HG03064 (cell line): ENCODE measurements around the gene SYF2.
"Not testable (repeated sequence)": the region's sequence is repeated elsewhere in the genome, so short reads cannot be mapped to it uniquely, and the experiment has no call there.

ENCODE experiments used
- ATAC-seq: cut with Tn5 transposase; IDR thresholded peaks from one replicate; pipeline ENCODE4 v1.9.1; 2021; ENCODE audit warnings: low read depth; ENCODE audit not compliant: unreplicated experiment

Gene SYF2

DNA sequence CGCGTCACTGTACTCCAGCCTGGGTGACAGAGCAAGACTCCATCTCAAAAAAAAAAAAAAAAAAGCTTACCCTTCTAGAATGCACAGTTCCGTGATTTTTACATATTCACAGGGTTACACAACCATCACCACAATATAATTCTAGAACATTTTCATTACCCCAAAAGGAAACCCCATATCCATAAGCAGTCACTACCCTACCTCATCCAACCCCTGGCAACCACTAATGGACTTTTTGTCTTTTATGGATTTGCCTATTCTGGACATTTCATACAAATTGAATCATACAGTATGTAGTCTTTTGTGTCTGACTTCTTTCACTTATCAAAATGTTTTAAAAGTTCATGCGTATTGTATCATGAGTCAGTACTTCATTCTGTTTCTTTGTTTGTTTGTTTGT, 22.8 kb downstream of the SYF2 start:
- ATAC-seq, result no peak

DNA sequence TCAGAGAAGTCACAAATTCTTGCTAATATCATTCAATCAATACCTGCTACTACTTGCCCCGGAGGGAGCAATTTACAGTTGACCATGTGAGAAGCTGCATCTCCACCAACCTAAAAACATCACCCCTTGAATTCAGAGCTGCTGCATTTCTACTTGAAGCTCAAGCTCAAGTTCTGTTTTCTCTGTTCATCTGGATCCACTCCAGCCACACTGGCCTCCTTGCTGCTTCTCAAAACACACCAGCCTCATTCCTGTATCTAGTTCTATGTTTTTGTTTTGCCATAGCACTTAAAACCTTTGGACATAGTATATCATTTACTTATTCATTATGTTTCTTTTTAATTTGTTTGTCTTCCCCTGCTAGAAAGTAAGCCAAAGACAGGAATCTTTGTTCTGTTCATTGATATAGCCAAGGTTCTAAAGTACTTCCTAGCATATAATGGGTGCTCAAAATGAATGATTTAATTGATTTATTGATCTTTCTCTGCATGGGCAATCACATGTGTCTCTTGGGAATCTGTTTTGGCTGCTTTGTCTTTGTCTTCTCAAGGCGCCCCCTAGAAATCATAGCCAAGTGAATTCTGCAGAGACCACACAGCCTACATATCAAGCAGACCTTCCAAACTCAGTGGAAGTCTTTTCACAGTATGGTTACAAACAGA, 23.6 kb downstream of the SYF2 start:
- ATAC-seq, result no peak

DNA sequence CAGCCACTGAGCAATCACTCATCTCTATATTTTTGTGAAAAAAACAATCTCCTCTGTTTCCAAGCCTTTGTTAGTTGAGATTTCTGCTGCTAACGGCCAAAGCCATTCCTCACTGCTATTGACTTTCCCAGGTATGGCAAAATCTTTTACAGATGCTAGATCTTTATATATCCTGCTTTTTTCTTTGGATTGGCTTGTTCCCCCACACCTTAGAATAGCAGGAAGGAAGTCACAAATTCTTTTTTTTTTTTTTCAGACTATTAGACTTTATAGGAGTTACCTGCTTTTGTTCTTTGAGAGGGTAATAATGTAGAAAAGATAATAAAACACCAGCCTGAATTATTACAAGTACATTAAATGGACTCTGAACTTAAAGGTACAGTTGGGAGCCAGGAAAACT, 24.2 kb downstream of the SYF2 start:
- ATAC-seq, result no peak

DNA sequence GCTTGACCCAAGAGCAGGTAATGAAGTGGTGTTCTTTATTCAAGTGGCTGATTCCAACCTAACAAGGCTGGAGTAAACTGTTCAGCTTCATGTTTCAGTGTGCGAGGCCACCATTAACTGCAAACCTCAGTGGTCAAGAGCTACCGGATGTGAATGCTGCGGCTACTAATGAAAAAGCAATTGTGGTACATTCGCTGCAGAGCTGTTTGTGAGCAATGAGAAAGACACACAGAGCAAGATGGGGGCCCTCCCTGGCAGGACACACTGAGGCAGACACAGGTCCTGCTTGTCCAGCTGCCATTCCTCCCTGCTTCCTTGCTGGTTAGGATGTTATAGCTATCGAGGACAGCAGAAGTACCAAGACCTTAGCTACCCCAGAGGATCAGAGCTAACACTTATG, 26.1 kb downstream of the SYF2 start:
- no peak for ATAC-seq

DNA sequence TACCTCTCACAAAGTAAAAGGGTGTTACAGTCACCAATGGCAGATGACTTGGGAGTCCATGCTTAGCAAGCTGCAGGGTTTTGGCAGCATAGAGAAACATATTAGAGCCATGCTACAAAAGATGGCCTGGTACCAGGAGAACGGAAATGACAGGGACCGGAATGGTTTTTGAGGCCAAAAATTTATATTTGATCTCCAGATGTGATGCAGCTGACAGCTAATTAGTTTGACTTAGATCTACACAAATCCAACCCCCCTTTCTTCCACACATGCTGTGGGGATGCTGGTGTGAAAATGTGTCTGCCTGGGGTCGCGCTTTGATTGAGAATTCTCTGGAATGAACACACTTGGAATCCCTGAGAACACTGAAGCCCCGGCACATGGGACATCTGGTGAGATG, 26.5 kb downstream of the SYF2 start:
- ATAC-seq, result no peak

DNA sequence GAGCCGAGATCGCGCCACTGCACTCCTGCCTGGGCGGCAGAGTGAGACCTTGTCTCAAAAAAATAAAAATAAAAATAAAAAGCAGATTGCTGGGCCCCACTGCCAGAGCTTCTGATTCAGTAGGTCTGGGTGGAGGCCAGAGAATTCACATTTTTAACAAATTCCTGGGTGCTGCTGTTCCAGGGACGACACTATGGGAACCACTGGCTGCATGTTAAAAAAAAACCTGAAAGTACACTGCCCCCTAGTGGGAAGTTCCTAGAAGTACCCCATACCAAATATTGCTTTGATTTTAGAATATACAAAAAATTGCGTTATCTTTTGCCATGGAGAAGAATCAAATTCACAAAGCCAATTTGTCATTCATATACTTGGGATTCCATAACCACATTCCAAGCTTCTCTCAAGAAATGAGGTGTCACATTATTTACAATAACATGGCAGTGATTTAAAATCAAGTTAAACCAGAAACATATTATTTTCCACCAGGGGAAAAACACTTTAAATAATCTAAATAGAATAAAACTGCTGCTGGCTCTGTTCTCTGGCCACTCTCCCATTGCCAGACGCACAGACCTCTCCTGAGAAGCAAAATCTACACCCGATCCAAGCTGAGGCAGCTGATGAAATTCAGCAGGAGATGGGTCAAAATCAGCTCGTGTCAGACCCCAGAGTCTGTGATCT, 27.4 kb downstream of the SYF2 start:
- ATAC-seq, result no peak

DNA sequence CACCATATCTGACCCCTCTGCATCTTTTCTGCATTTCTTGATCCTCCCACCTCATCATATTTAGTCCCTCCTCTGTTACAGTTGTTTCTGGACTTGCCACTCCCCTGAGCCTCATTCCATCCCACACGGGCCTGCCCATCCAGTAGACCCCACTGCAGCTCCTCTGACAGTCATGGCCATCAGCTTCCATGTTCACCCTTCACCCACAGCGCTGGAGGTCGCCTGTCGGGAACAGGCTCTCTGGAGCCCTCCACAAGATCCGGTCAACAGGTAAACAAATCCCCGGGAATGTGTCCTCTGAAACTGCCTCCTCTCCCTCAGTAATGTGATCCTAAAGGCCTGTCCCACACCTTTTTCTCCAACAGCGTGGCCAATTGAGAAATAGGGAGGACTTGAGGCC, 31.3 kb downstream of the SYF2 start:
- no peak for ATAC-seq

DNA sequence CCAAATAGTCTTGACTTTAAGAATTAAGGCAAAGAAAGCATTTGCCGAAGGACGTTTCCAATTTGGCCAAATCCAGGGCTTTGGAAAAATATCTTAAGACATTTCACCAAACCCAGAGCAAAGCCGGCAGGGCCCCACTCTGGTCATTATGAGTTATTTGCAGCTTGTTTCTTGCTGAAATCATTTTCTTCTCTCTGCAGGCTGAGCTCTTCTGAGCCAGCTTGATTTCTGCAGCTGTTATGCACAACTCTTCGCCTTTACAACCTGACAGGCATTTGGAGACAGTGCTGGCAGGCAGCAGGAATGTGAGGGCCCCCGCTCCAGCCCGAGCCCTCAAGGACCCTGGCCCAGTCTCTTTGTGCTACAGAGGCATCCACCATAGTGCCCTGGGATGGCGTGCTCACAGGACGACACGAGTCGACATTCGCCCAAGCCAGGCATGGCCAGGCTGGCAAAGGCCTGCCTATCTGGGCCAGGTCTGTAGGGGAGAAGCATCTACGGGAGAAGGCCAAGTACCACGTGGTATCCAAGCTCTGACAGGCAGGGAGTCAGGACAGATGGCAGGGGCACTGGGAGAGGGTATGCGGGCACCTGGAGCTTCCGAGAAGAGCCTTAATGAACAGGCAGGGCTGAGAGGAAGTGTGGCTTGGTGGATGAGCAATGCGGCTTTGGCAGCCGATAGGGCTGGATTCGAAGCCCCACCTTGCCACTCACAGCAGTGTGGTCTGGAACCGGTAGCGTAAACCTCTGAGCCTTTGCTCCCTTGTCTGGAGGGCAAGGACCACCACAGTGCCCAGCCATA, 32.3 kb downstream of the SYF2 start:
- ATAC-seq, result no peak

DNA sequence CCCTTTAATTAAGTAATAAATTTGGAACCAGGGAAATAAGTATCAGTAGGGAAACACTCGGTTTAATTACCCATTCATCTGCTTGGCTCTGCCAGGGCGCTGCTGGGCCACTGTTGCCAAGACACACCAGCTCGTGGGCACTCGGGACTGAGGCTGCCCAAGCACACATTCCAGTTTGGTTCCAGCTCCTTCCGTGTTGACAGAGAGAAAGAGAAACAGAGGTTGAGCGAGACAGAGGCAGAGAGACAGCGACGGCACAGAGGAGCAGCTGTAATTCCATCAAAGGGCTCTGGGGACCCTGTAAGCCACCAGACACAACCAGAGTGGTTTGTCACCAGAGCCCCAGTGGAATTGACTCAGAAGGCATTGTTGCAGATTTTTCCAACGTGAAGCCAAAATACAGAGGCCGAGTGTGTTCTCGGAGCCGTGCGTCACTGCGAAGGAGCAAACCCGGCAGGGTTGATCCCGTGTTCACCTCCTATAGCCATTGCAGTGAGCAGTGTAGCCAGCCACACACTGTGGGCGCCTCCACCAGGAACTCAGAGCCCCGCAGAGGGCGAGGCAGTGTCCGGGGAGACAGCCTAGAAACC, 33.5 kb downstream of the SYF2 start:
- no peak for ATAC-seq

DNA sequence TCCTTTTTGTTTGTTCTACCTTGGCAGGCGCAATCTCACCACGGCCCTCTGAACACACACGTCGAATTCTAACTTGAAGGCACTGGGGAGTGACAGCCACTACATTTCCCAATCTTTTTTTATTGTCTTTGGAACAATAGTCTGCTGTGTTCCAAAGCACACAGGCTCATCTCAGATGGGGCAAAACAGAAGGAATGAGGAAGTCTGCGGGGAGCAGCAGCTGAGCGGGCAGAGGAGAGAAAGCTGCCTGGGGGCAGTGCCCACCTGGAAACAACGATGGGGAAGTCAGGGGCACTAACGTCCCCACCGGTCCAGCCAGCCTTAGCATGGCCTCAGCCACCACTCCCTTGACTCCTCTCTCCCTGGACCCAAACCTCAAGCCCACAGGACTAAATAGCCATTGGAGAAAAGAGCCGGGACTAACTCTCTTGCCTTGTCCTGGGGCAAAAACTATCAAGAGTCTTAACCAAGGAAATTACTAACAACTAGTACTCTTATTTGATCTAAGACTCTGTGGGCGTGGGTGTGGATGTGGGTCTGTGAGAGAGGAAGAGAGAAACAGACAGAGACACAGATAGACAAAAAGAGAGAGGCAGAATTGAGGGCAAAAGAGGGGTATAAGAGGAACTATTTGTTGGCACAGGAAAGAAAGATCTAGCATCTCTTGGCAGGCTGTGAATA, 34.2 kb downstream of the SYF2 start:
- ATAC-seq, result no peak

DNA sequence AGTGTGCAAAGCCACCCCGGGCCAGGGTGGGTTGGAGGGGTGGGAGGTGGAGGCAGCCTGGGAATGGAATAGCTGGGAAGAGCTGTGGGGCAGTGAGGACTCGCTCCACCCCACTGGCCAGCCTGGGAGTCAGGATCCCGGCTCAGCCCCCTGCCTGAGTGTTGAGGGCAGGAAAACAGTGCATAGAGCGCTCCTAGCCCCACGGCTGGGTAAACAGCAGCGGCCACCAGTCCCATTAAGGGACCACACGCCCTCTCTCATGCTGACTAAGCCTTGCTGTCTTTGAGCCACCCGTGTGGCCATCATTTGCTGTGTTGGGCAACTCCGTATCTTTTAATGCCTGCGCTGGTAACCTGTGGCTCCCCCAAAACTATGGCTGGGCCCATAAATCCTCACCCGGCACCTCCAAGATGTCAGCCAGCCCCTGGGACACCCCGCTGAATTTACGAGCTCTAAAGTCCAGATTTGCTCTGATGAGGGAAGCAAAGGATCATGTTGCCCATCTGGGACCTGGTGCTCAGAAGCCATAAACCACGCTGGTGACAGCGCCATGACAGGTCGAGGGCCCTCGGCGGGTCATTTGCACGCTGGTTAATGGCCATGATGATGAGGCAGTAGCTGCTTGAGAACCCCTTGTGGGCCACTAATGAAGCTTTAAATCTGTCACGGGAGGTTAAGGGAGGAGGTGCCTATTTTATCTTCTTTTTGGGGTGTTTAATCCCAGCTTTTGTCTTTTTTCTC, 34.9 kb downstream of the SYF2 start:
- no peak for ATAC-seq

DNA sequence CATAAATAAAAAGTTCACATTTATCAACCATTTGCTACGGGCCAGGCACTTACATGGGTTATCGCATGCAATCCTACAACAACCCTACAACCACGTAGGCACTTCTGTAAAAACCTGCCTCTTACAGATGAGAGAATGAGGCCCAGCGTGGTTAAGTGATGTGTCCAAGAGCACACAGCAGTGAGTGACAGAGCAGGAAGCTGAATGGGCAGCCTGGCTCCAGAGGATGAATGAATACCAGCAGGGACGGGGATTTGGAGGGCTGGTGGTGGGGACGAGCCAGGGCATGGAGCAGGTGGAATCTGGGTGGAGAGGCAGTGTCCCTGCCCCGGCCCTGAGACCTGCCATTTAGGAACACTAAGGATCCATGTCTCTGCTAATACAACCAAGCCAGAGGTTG, 35.5 kb downstream of the SYF2 start:
- no peak for ATAC-seq

DNA sequence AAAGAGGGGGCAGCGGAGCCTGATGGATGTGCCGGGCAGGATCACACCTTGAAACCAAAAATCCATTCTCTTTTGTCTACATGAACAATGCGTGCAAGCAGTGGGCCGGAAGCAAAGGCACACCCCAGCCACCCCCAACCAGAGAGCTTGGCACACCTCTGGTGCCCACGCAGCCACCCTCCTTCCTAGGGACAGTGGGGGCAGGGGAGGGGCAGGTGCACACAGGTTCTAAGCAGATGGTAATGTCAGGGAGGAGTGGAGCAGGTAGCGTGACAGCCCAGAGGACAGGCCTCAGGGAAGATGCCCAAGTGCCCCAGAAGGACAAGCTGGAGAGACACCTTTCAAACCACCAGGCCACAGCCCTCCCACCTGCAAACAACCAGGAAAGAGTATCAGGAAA, 36.5 kb downstream of the SYF2 start:
- ATAC-seq, result no peak

DNA sequence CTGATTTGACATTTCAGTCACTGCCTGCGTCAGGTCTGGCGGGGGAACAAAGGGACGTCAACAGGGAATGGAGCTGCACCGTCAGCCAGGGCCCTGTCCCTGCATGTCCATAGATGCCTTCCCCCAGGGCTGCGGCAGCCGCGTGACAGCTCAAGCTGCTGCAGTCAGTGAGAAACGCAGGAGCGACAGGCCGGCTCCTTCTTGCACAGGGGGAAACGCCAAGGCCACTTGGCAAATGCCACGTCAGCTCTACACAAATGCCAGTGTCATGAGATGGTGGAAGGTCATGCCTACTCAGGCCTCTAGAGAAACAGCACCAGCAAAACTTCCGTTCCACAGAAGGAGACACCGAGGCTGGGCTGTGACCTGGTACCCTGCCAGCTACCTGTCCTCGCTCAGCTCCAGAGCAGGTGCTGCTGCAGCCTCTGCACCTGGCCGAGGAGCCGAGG, 37.7 kb downstream of the SYF2 start:
- no peak for ATAC-seq

DNA sequence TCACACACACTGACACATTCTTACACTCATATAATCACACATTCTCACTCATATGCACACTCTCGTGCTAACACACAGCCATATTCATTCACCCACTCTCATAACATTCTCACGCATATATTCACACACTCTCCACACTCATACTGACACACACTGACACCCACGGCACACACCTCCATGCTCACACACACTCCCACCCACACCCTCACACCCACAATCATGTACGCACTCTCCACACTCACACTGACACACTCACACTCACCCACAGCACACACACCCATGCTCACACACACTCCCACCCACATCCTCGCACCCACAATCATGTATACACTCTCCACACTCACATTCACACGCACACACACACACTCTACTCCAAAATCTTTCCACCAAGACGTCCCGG, 38.2 kb downstream of the SYF2 start:
- ATAC-seq, result no peak

DNA sequence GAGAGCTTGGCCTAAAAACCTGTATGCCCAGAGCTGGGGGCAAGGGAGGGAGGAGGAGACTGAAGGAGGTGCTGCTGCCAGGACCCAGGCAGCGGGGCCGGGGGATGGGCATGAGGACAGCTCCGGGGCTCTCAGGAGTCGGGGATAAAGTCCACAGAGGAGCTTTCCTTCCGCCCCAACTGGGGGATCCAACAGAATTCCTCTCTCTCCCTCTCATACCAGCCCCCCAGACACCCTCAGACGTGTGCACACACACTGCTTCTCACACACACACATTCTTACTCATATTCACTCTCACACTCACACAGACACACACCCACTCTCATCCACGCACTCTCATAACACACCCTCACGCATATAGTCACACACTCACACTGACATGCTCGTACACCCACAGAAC, 39.1 kb downstream of the SYF2 start:
- no peak for ATAC-seq

DNA sequence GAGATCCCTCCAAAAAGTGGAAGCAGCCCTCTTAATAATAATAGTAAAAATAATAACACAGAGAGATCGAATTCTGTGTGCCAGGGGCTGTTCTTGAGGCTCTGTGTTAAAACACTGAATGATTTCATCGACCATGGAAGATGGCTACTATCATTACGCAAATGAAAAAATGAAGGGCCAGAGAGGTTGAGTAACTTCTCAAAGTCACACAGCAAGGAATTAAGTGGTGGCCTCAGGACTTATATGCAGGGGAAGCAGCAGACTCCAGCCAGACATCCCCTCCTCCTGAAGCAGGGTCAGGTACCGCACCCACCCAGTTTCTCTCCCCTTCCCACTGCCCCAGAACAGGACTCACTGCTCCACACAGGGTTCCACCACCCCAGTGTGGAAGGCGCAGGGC, 40.1 kb downstream of the SYF2 start:
- no peak for ATAC-seq

DNA sequence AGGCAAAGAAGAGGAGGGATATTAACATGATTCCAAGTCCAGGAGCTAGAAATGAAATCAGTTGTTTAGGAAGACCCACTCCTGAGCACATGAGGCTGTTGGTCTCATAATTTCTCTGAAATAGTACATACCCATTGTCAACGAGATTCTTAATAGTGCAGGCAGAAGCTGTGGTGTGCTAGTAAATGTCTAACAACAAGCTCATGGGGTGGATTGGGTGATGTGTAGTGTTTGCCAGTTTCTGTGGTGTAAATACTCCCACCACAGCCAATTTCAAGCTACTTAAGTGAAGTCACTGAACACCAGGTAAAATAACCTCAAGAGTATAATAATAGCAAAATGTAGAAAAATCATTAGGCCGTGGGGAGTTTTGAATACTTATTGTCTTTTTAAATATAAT, 42.0 kb downstream of the SYF2 start:
- ATAC-seq, result no peak

DNA sequence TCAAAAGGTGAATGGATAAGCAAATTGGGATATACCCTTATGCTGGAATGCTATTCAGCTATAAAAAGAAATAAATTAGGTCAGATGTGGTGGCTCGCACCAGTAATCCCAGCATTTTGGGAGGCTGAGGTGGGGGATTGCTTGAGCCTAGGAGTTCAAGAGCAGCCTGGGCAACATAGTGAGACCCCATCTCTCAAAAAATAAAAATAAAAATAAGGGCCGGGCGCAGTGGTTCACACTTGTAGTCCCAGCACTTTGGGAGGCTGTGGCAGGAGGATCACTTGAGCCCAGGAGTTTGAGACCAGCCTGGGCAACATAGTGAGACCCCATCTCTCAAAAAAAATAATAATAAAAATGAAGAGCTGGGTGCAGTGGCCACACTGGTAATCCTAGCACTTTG, 44.4 kb downstream of the SYF2 start:
- ATAC-seq, result not testable (repeated sequence)

DNA sequence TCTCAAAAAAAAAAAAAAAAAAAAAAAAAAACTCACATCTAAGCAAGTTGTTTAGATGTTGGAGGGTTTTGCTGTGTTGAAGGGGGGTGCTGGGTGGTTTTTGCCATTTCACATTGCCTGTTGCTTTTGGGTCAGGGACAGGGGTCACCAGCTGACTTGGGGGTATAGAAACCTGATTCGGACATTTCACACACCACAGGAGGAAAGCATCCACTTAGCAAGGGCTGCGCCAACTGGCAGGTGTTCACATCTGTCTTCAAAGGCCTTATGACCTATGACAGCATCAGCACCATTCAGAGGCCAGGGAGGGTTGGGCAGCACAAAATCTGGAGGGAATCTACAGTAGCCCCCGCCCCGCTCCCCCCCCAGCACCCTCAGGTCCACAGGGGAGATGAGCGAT, 45.2 kb downstream of the SYF2 start:
- no peak for ATAC-seq
